Stomach (tissue), 4 donors: ENCODE data around the gene TMEM131.

Experiments used
- POLR2A ChIP-seq, 4 donors: fragments of 450-650 bp; IDR thresholded peaks; one replicate each; pipeline ENCODE4 v1.6.1; 2016; ENCODE audit warnings: antibody characterized with exemption in 4 of 4, control low read depth in 2 of 4, mild to moderate bottlenecking in 1 of 4, moderate library complexity in 1 of 4
- TF ChIP-seq, protein P1 (sequence below), 7 experiments: fragments of 450-650 bp in 4 of 7; fragments of 200-600 bp in 3 of 7; sonication (generic) in 3 of 7; IDR thresholded peaks; one replicate each; pipeline ENCODE4 v1.5.1; 2016 to 2019; ENCODE audit warnings: antibody characterized with exemption in 7 of 7, control low read depth in 2 of 7, mild to moderate bottlenecking in 1 of 7

GRCh38 chr2:97730245-97730644 is 265.5 kb downstream of the TMEM131 start:
- TF ChIP-seq, protein P1, sequence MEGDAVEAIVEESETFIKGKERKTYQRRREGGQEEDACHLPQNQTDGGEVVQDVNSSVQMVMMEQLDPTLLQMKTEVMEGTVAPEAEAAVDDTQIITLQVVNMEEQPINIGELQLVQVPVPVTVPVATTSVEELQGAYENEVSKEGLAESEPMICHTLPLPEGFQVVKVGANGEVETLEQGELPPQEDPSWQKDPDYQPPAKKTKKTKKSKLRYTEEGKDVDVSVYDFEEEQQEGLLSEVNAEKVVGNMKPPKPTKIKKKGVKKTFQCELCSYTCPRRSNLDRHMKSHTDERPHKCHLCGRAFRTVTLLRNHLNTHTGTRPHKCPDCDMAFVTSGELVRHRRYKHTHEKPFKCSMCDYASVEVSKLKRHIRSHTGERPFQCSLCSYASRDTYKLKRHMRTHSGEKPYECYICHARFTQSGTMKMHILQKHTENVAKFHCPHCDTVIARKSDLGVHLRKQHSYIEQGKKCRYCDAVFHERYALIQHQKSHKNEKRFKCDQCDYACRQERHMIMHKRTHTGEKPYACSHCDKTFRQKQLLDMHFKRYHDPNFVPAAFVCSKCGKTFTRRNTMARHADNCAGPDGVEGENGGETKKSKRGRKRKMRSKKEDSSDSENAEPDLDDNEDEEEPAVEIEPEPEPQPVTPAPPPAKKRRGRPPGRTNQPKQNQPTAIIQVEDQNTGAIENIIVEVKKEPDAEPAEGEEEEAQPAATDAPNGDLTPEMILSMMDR (IDR thresholded peaks at IDR 0.05) = no peak
- no peak for TF ChIP-seq POLR2A (IDR thresholded peaks at IDR 0.05)
